HG03280 (cell line): ENCODE data around the gene MBNL2.

Source experiments
- ATAC-seq: cut with Tn5 transposase; IDR thresholded peaks from one replicate; pipeline ENCODE4 v1.9.1; 2021; ENCODE audit warnings: mild to moderate bottlenecking, moderate library complexity; ENCODE audit not compliant: unreplicated experiment

The MBNL2 gene

GRCh38 chr13:97434397-97435201 lies 212.5 kb downstream of the MBNL2 start:
- ATAC-seq = peak; percentile 4

- ATAC-seq = no peak
These were observed 213.2 kb downstream of the MBNL2 start for GRCh38 chr13:97435323-97435722.

GRCh38 chr13:97435794-97436193 lies 213.7 kb downstream of the MBNL2 start:
- ATAC-seq = no peak

GRCh38 chr13:97436845-97437244 lies 214.7 kb downstream of the MBNL2 start:
- ATAC-seq = no peak

- no peak for ATAC-seq
These were observed 215.6 kb downstream of the MBNL2 start for GRCh38 chr13:97437729-97438128.

- no peak for ATAC-seq
These were observed 216.9 kb downstream of the MBNL2 start for GRCh38 chr13:97438856-97439595.

GRCh38 chr13:97440598-97441170 lies 218.6 kb downstream of the MBNL2 start:
- ATAC-seq = no peak

- ATAC-seq = no peak
These were observed 219.2 kb downstream of the MBNL2 start for GRCh38 chr13:97441368-97441767.
